IPS-15b (cell line): ENCODE data around the gene SLC40A1.

ENCODE experiments used
- H3K27me3 ChIP-seq: one replicate; pipeline ENCODE4 v1.6.1; 2013; ENCODE audit warnings: low read length; ENCODE audit not compliant: control insufficient read depth, insufficient read depth
- H3K36me3 ChIP-seq: one replicate; pipeline ENCODE4 v1.6.1; 2013; ENCODE audit warnings: low read length; ENCODE audit not compliant: control insufficient read depth, insufficient read depth
- H3K4me1 ChIP-seq: one replicate; pipeline ENCODE4 v1.6.1; 2013; ENCODE audit warnings: mild to moderate bottlenecking, low read length; ENCODE audit not compliant: control insufficient read depth, insufficient read depth
- H3K4me3 ChIP-seq: one replicate; pipeline ENCODE4 v1.5.1; 2013; ENCODE audit warnings: low read depth, low read length
- H3K9ac ChIP-seq: one replicate; pipeline ENCODE4 v1.6.1; 2013; ENCODE audit warnings: low read depth, mild to moderate bottlenecking, low read length
- H3K9me3 ChIP-seq: one replicate; pipeline ENCODE4 v1.6.1; 2013; ENCODE audit warnings: mild to moderate bottlenecking, low read length; ENCODE audit not compliant: control insufficient read depth, insufficient read depth

SLC40A1 gene

GRCh38 chr2:189594305-189594704, 13.7 kb upstream of the SLC40A1 start:
- no peak overlapping the region for H3K9ac ChIP-seq
- H3K9me3 ChIP-seq, result no peaks in the 10 kb centered on the region
- H3K27me3 ChIP-seq, result no peaks in the 10 kb centered on the region
- H3K4me1 ChIP-seq, result no peaks in the 10 kb centered on the region
- no peaks in the 10 kb centered on the region for H3K36me3 ChIP-seq
- H3K4me3 ChIP-seq, result no peak overlapping the region

- Histone ChIP-seq H3K4me3 (no peak overlapping the region), H3K9ac (no peak overlapping the region), H3K4me1 (no peaks in the 10 kb centered on the region), H3K9me3 (no peaks in the 10 kb centered on the region), H3K27me3 (no peaks in the 10 kb centered on the region), H3K36me3 (no peaks in the 10 kb centered on the region)
Measured at GRCh38 chr2:189593115-189593514, 12.5 kb upstream of the SLC40A1 start.

DNA sequence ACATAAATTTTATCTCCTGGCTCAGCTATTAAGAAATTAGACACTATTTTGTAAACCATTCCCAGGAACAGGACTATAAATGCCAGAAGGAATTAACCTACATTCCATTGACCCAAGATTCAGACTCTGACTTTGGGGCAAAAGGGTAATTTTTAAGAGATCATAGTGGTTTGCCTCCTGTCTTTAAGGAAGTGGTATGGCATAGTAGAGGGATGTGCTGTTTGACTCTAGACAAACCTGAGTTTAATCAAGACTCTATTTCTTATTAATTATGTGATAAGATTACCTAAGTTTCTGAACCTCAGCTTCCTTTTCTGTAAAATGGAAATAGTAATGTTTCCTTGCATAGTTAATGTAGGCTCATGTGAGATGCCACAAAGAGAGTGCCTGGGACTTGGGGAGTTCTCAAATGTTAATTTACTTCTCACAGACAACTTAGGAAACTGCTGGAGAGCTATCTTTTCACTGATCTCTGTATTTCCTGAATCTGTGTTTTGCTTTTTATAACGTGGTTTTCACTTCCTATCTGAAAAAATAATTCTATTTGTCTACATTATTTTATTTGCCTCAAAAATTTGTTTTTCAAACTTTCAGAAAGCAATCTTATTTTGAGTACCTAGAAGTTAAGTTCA, 11.9 kb upstream of the SLC40A1 start:
- Histone ChIP-seq H3K9ac (no peak overlapping the region), H3K4me1 (no peaks in the 10 kb centered on the region), H3K9me3 (no peaks in the 10 kb centered on the region), H3K27me3 (no peaks in the 10 kb centered on the region), H3K36me3 (no peaks in the 10 kb centered on the region), H3K4me3 (no peak overlapping the region)

GRCh38 chr2:189587780-189588179, 7.2 kb upstream of the SLC40A1 start:
- Histone ChIP-seq H3K9ac (no peak overlapping the region), H3K36me3 (no peaks in the 10 kb centered on the region), H3K9me3 (no peaks in the 10 kb centered on the region), H3K27me3 (peaks cover 30% of the 10 kb centered on the region), H3K4me3 (no peak overlapping the region), H3K4me1 (no peaks in the 10 kb centered on the region)

- H3K9ac ChIP-seq, result no peak overlapping the region
- no peak overlapping the region for H3K4me3 ChIP-seq
- H3K36me3 ChIP-seq, result no peaks in the 10 kb centered on the region
- no peaks in the 10 kb centered on the region for H3K9me3 ChIP-seq
- H3K27me3 ChIP-seq, result peaks cover 51% of the 10 kb centered on the region
- H3K4me1 ChIP-seq, result peaks cover 5% of the 10 kb centered on the region
Measured at GRCh38 chr2:189585226-189585756, 4.7 kb upstream of the SLC40A1 start.

DNA sequence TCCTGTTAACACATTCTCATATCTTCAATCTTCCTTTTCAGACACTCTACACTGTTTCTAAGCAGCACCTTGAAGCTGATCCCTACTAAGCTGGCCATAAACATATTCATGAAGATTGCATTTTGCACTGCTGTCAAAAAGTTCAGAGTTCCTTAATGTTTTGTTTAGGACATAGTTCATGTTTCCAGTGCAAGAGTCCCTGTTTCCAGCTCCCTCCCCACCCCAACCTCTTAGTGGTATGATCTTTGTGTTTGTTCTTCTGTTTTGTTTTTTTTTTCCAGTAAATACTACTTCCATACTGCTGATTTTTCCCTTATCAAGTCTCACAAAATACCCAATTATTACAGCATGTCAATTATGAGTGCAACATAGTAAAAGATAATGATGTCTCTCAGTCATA, 4.1 kb upstream of the SLC40A1 start:
- H3K4me3 ChIP-seq, result no peak overlapping the region
- H3K36me3 ChIP-seq, result no peaks in the 10 kb centered on the region
- H3K9me3 ChIP-seq, result no peaks in the 10 kb centered on the region
- peaks cover 57% of the 10 kb centered on the region for H3K27me3 ChIP-seq
- peaks cover 5% of the 10 kb centered on the region for H3K4me1 ChIP-seq
- H3K9ac ChIP-seq, result no peak overlapping the region

GRCh38 chr2:189583227-189584198, 2.9 kb upstream of the SLC40A1 start:
- no peaks in the 10 kb centered on the region for H3K9me3 ChIP-seq
- no peak overlapping the region for H3K4me3 ChIP-seq
- H3K36me3 ChIP-seq, result no peaks in the 10 kb centered on the region
- peaks cover 69% of the 10 kb centered on the region for H3K27me3 ChIP-seq
- H3K4me1 ChIP-seq, result peaks cover 5% of the 10 kb centered on the region
- H3K9ac ChIP-seq, result no peak overlapping the region

DNA sequence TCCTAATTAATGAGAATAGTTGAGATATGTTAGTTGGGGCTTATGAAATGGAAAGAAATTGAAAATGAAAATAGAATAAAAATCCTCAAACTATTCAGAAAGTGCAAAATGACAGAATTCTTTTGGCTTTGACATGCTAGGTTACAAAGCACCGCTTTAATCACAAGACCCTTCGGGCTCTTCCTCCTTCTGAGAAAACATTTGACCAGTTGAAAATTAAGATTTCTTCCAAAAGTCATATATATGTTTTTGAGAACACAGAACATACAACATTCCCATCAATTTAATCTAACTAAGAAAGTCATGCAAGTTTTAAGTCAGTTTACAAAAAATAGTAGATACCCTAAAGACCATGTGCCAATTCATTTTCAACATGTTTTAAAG, 2.2 kb upstream of the SLC40A1 start:
- Histone ChIP-seq H3K9ac (no peak overlapping the region), H3K4me3 (no peak overlapping the region), H3K9me3 (no peaks in the 10 kb centered on the region), H3K36me3 (no peaks in the 10 kb centered on the region), H3K4me1 (peaks cover 5% of the 10 kb centered on the region), H3K27me3 (peaks cover 76% of the 10 kb centered on the region)

DNA sequence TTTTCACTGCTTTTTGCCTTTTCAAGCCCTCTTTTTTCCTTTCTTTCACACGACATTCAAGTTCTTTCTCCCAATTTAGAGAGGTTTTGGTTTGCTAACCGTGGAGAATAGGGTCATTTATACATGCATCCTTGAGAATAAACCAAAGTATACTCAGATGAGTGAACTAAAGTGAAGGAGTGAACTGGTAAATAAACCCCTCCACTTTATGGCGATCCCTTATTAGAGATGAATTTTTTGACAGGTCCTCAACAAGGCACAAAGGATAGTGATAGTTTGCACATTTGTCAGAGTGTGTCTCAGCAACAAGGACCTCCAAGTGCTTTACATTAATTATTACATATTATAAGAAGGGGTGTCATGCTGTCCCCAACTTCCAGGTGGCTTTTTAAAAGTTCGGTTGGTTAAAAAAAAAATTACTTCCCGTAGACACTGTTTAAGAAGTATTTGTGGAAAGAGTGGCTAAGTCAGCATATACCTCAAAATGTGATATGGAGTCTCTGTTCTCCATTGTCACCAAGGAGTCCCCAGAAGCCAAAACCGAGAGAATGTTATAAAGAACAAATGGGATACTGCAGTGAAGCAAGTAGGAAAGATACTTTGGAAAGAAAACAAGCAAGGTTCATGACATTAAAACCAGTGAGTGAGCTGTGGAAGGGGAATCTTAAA, 1.7 kb upstream of the SLC40A1 start:
- H3K9ac ChIP-seq, result no peak overlapping the region
- H3K4me1 ChIP-seq, result peaks cover 5% of the 10 kb centered on the region
- H3K9me3 ChIP-seq, result no peaks in the 10 kb centered on the region
- no peaks in the 10 kb centered on the region for H3K36me3 ChIP-seq
- peak overlapping the region; percentile 19 for H3K4me3 ChIP-seq
- H3K27me3 ChIP-seq, result peaks cover 81% of the 10 kb centered on the region

- no peak overlapping the region for H3K9ac ChIP-seq
Measured at GRCh38 chr2:189581354-189582139, 961 bp upstream of the SLC40A1 start.

DNA sequence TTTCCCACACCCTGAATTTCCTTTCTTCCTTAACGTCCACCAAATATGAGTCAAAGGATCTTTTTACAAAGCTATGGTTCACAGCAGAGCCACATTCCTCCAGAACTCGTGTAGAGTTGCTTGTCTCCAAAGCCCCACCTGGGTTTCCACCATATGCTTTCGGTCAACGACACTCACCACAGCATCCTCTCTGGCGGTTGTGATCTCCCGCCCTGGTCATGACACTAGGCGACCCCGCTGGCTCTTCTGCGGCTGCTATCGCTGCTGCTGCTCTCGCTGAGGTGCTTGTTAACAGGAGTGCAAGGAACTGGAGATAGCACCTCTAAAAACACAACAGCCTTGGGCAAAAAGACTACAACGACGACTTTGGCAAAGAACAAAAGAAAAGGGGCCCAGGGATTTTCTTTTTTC, 340 bp downstream of the SLC40A1 start:
- H3K9ac ChIP-seq, result no peak overlapping the region
- no peaks in the 10 kb centered on the region for H3K9me3 ChIP-seq
- no peaks in the 10 kb centered on the region for H3K36me3 ChIP-seq
- peaks cover 5% of the 10 kb centered on the region for H3K4me1 ChIP-seq
- peak overlapping the region; percentile 58 for H3K4me3 ChIP-seq
- H3K27me3 ChIP-seq, result peaks cover 93% of the 10 kb centered on the region

More at GRCh38 chr2:189581354-189582139, 961 bp upstream of the SLC40A1 start:
- H3K27me3 ChIP-seq, result peaks cover 88% of the 10 kb centered on the region
- peaks cover 5% of the 10 kb centered on the region for H3K4me1 ChIP-seq
- H3K4me3 ChIP-seq, result peak overlapping the region; percentile 58
- no peaks in the 10 kb centered on the region for H3K36me3 ChIP-seq
- H3K9me3 ChIP-seq, result no peaks in the 10 kb centered on the region
